Panc1 (cell line): ENCODE measurements around the gene ZNF592. TPM values are rescaled to one million over a fixed set of nuclear protein-coding genes. Genes with fewer than 3 reads are reported as not detected.

Experiments
- ATAC-seq: fragments of 200-7000 bp; cut with Tn5 transposase; 2 replicates; pipeline ENCODE4 v1.9.1; 2020; ENCODE audit warnings: mild to moderate bottlenecking, moderate library complexity
- BruUV-seq: library from RNA; stranded (reverse); fragments of 400-500 nt; replicated peaks from 2 replicates; lab custom pipeline; 2021; lab: Mats Ljungman, UMichigan
- CTCF ChIA-PET: fragments of 300-600 bp; sonication (Branson Sonifier 250); formaldehyde crosslinking; loops from one replicate; lab custom pipeline; 2022; ENCODE audit warnings: antibody characterized with exemption; lab: Charles Lee
- POLR2A ChIA-PET: fragments of 300-600 bp; sonication (Branson Sonifier 250); formaldehyde crosslinking; loops from one replicate; lab custom pipeline; 2022; ENCODE audit warnings: antibody characterized with exemption; lab: Charles Lee
- DNase-seq: peaks from one replicate; pipeline ENCODE4 v3.0.0-alpha.2; 2010; ENCODE audit warnings: low read depth, low spot score
- H3K27ac ChIP-seq: 2 replicates; pipeline ENCODE4 v1.5.1; 2011; ENCODE audit warnings: mild to moderate bottlenecking, low read length, inconsistent platforms
- H3K27me3 ChIP-seq: fragments of 200-500 bp; sonication (Bioruptor generic); 2 replicates; pipeline ENCODE4 v1.6.0; 2014; ENCODE audit warnings: low read length, inconsistent platforms; ENCODE audit not compliant: control insufficient read depth, insufficient read depth
- H3K36me3 ChIP-seq: fragments of 200-500 bp; sonication (Bioruptor generic); 2 replicates; pipeline ENCODE4 v1.5.1; 2014; ENCODE audit warnings: inconsistent platforms, mild to moderate bottlenecking, low read length, moderate library complexity; ENCODE audit not compliant: control insufficient read depth, insufficient read depth
- H3K4me1 ChIP-seq: 2 replicates; pipeline ENCODE4 v1.5.1; 2011; ENCODE audit warnings: inconsistent platforms, mild to moderate bottlenecking, low read length, moderate library complexity; ENCODE audit not compliant: control insufficient read depth, insufficient read depth
- H3K4me3 ChIP-seq, 2 experiments: 2 replicates each; pipeline ENCODE4 v1.5.1; 2011 to 2012; ENCODE audit warnings: low read depth in 2 of 2, low read length in 2 of 2, mild to moderate bottlenecking in 2 of 2, inconsistent platforms in 1 of 2, moderate library complexity in 1 of 2
- H3K9me3 ChIP-seq: fragments of 200-500 bp; sonication (Bioruptor generic); 2 replicates; pipeline ENCODE4 v1.5.1; 2014; ENCODE audit warnings: low read depth, mild to moderate bottlenecking, inconsistent platforms, low read length, moderate library complexity; ENCODE audit not compliant: control insufficient read depth, insufficient read depth
- CTCF ChIP-seq: fragments of 450-650 bp; IDR thresholded peaks from 2 replicates; pipeline ENCODE4 v1.5.1; 2017; ENCODE audit warnings: mild to moderate bottlenecking
- POLR2AphosphoS5 ChIP-seq: IDR thresholded peaks from 2 replicates; pipeline ENCODE4 v1.6.1; 2012; ENCODE audit warnings: mild to moderate bottlenecking, low read depth, low read length, moderate library complexity
- REST ChIP-seq, 2 experiments: IDR thresholded peaks; 2 replicates each; pipeline ENCODE4 v1.6.1; 2011 to 2012; ENCODE audit warnings: low read depth in 2 of 2, control low read depth in 1 of 2, low read length in 1 of 2, mild to moderate bottlenecking in 1 of 2, moderate library complexity in 1 of 2; ENCODE audit not compliant: insufficient read depth in 1 of 2
- SIN3A ChIP-seq: IDR thresholded peaks from 2 replicates; pipeline ENCODE4 v1.6.1; 2012; ENCODE audit warnings: low read depth, mild to moderate bottlenecking, low read length, moderate library complexity, borderline replicate concordance; ENCODE audit not compliant: insufficient read depth
- TCF7L2 ChIP-seq: IDR thresholded peaks from 2 replicates; pipeline ENCODE4 v1.6.1; 2011; ENCODE audit warnings: mild to moderate bottlenecking, low read depth, low read length, inconsistent platforms
- in situ Hi-C: cut with HindIII; loops from 2 replicates; pipeline ENCODE4 v1.10.0; 2016; ENCODE audit warnings: low sequenced_read_pairs, low pct_unique_long_range_greater_than_20kb
- intact Hi-C: fragments of 100-400 bp; cut with micrococcal nuclease; formaldehyde crosslinking; loops from one replicate; pipeline ENCODE4 v1.10.0; 2022; ENCODE audit not compliant: unreplicated experiment
- total RNA-seq: library from RNA; stranded (reverse); gene quantifications from one replicate; pipeline ENCODE4 v1.2.1, GENCODE V29; 2021; ENCODE audit not compliant: unreplicated experiment

The ZNF592 gene
- total RNA-seq, 1 experiment from 2014 or later: 34.2 TPM

- H3K36me3 ChIP-seq: no peaks in the 10 kb centered on the region
- no peak for ATAC-seq
- intact Hi-C loops: no loop called here
- H3K4me3 ChIP-seq: no peak overlapping the region
- H3K4me1 ChIP-seq: no peaks in the 10 kb centered on the region
- no peak for DNase-seq
- no peak overlapping the region for H3K27ac ChIP-seq
- CTCF ChIA-PET: no interaction called here
- POLR2A ChIA-PET: interaction anchor here (0.6 kb wide), 1 partner anchor 21 kb away, joined by 3 read pairs; no protein-coding TSS in a partner anchor
- in situ Hi-C loops: no loop called here
- BruUV-seq: no TSS peak
- no peaks in the 10 kb centered on the region for H3K27me3 ChIP-seq
- no peaks in the 10 kb centered on the region for H3K9me3 ChIP-seq
- TF ChIP-seq CTCF: no peak
- TF ChIP-seq REST (IDR thresholded peaks at IDR 0.05; ENCODE audit: insufficient read depth in 1 of 2, low read depth in 2 of 2, low read length in 1 of 2): no peak
- TF ChIP-seq POLR2AphosphoS5: no peak
Observed at GRCh38 chr15:84818261-84819131, 70.1 kb downstream of the ZNF592 start.

- ChIA-PET POLR2A (interaction anchor here (0.6 kb wide), 1 partner anchor 20 kb away, joined by 3 read pairs; no protein-coding TSS in a partner anchor), CTCF (no interaction called here)
- Histone ChIP-seq H3K27ac (no peak overlapping the region), H3K4me3 (no peak overlapping the region), H3K4me1 (no peaks in the 10 kb centered on the region), H3K9me3 (no peaks in the 10 kb centered on the region), H3K27me3 (no peaks in the 10 kb centered on the region), H3K36me3 (no peaks in the 10 kb centered on the region)
- TF ChIP-seq POLR2AphosphoS5 (no peak), SIN3A (no peak), TCF7L2 (no peak), CTCF (no peak), REST (IDR thresholded peaks at IDR 0.05; ENCODE audit: insufficient read depth in 1 of 2, low read depth in 2 of 2, low read length in 1 of 2) (no peak)
- ATAC-seq: peak; percentile 31; the same call in 1 of the 2 replicates
- DNase-seq: no peak
- BruUV-seq: no TSS peak
- in situ Hi-C loops: no loop called here
- intact Hi-C loops: no loop called here
Observed at GRCh38 chr15:84819291-84819768, 70.9 kb downstream of the ZNF592 start.
